ENCODE results near the gene APBB2. TPM values are rescaled to one million over a fixed set of nuclear protein-coding genes. Genes with fewer than 3 reads are reported as not detected.

APBB2 gene
- total RNA-seq, 2 experiments from 2014 or later = 0.22 TPM; not detected in 1

DNA sequence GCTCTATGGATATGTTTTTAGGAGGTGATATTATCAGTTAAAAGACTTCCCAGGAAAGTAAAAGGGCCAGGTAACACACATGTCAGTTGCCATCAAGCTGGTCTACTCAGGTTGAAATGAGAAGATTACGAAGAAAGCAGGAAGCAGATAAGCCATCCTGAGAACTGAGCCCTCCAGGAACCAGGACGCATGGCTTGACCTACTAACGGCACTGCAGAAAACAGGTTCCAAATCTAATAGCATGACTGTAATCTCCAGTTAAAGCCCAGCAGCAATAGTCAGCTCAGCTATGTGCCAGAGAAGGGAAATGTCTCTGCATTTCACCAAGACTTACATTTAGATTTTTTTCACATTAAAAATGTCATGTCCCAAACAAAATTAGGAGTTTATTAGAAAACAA lies 77.9 kb downstream of the APBB2 start:
- Mint-ChIP-seq H3K27ac (no peak overlapping the region), H3K36me3 (ENCODE audit: low read depth) (no peaks in the 10 kb centered on the region), H3K4me1 (ENCODE audit: low read depth) (no peaks in the 10 kb centered on the region), H3K27me3 (peaks cover 5% of the 10 kb centered on the region), H3K4me3 (no peak overlapping the region), H3K9me3 (no peaks in the 10 kb centered on the region)
- ATAC-seq (ENCODE audit: poor library complexity) = no peak
- ChIA-PET POLR2A (no interaction called here), CTCF (no interaction called here)
- no peak for TF ChIP-seq CTCF (IDR thresholded peaks at IDR 0.05)
- H3K27me3 ChIP-seq (ENCODE audit: control insufficient read depth in 1 of 2, insufficient read depth in 2 of 2, low read length in 2 of 2) = no peaks in the 10 kb centered on the region
- intact Hi-C loops (cut with DNase I, micrococcal nuclease) = no loop called here
- DNase-seq = no peak
- no peak overlapping the region for H3K27ac ChIP-seq (ENCODE audit: low read depth in 1 of 2, low read length in 2 of 2)
- no peak overlapping the region for H3K4me3 ChIP-seq (ENCODE audit: low read length)
- H3K4me1 ChIP-seq (ENCODE audit: insufficient read depth, low read length) = no peaks in the 10 kb centered on the region
- no peaks in the 10 kb centered on the region for H3K36me3 ChIP-seq (ENCODE audit: insufficient read depth, low read length)
- no peaks in the 10 kb centered on the region for H3K9me3 ChIP-seq (ENCODE audit: control insufficient read depth in 1 of 2, insufficient read depth in 1 of 2, low read length in 2 of 2)

DNA sequence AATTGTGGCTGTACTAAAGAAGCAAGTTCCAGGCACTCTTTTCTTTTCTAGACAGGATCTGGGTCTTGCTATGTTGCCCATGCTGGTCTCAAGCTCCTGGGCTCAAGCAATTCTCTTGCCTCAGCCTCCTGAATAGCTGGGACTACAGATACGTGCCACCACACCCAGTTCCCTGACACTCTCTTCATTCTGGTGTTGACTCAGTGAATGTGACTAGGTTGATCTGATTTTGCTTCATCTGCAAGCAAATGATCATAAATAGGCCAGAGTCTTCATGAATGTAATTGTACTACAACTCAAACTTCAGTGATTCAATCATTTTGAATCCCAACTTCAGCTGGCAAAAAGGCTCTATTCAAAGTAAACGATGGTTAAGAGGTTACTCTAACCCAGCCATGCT lies 78.5 kb downstream of the APBB2 start:
- H3K27ac ChIP-seq (ENCODE audit: low read depth in 1 of 2, low read length in 2 of 2) = no peak overlapping the region
- DNase-seq = no peak
- no peak overlapping the region for H3K4me3 ChIP-seq (ENCODE audit: low read length)
- H3K4me1 ChIP-seq (ENCODE audit: insufficient read depth, low read length) = no peaks in the 10 kb centered on the region
- no peak for TF ChIP-seq CTCF (IDR thresholded peaks at IDR 0.05)
- intact Hi-C loops (cut with DNase I, micrococcal nuclease) = loop anchor here in 1 of 2 experiments (2.0 kb wide), 1 partner anchor 13 kb away; no protein-coding TSS in a partner anchor
- H3K27me3 ChIP-seq (ENCODE audit: control insufficient read depth in 1 of 2, insufficient read depth in 2 of 2, low read length in 2 of 2) = no peaks in the 10 kb centered on the region
- no peaks in the 10 kb centered on the region for H3K36me3 ChIP-seq (ENCODE audit: insufficient read depth, low read length)
- peaks cover 7% of the 10 kb centered on the region for H3K27me3 Mint-ChIP-seq
- no peaks in the 10 kb centered on the region for H3K4me1 Mint-ChIP-seq (ENCODE audit: low read depth)
- H3K9me3 ChIP-seq (ENCODE audit: control insufficient read depth in 1 of 2, insufficient read depth in 1 of 2, low read length in 2 of 2) = no peaks in the 10 kb centered on the region
- H3K9me3 Mint-ChIP-seq = no peaks in the 10 kb centered on the region
- POLR2A ChIA-PET = no interaction called here
- CTCF ChIA-PET = no interaction called here
- no peak overlapping the region for H3K27ac Mint-ChIP-seq
- H3K36me3 Mint-ChIP-seq (ENCODE audit: low read depth) = no peaks in the 10 kb centered on the region
- ATAC-seq (ENCODE audit: poor library complexity) = no peak
- no peak overlapping the region for H3K4me3 Mint-ChIP-seq

DNA sequence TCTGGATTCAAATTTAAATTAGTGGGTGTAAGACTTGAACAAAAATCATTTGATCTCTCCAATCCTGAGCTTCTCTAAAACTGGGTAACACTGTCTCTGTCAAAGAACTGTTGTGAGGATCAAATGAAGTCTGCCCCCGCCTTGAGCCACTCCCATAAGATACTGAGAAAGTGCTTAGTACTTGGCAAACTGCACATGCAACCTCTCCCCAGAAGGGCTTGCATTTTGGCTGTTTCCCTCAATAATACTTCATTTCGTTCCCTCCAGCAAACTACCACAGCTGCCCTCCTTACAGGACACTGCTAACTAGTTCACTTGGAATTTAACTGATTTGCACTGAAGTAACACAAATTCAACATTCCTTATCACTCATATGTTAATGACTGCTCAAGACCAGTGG lies 79.8 kb downstream of the APBB2 start:
- Mint-ChIP-seq H3K27ac (no peak overlapping the region), H3K27me3 (peaks cover 13% of the 10 kb centered on the region), H3K36me3 (ENCODE audit: low read depth) (no peaks in the 10 kb centered on the region), H3K9me3 (no peaks in the 10 kb centered on the region), H3K4me3 (no peak overlapping the region), H3K4me1 (ENCODE audit: low read depth) (no peaks in the 10 kb centered on the region)
- Histone ChIP-seq H3K36me3 (ENCODE audit: insufficient read depth, low read length) (no peaks in the 10 kb centered on the region), H3K27me3 (ENCODE audit: control insufficient read depth in 1 of 2, insufficient read depth in 2 of 2, low read length in 2 of 2) (no peaks in the 10 kb centered on the region), H3K9me3 (ENCODE audit: control insufficient read depth in 1 of 2, insufficient read depth in 1 of 2, low read length in 2 of 2) (no peaks in the 10 kb centered on the region), H3K4me1 (ENCODE audit: insufficient read depth, low read length) (no peaks in the 10 kb centered on the region), H3K27ac (ENCODE audit: low read depth in 1 of 2, low read length in 2 of 2) (no peak overlapping the region), H3K4me3 (ENCODE audit: low read length) (no peak overlapping the region)
- ChIA-PET CTCF (no interaction called here), POLR2A (no interaction called here)
- ATAC-seq (ENCODE audit: poor library complexity) = no peak
- no peak for DNase-seq
- intact Hi-C loops (cut with DNase I, micrococcal nuclease) = loop anchor here in 1 of 2 experiments (2.0 kb wide), 1 partner anchor 14 kb away; no protein-coding TSS in a partner anchor
- no peak for TF ChIP-seq CTCF (IDR thresholded peaks at IDR 0.05)
